Measurements from ENCODE around the gene FKBP2. TPM values are rescaled to one million over a fixed set of nuclear protein-coding genes. Genes with fewer than 3 reads are reported as not detected.
"Not testable (repeated sequence)": the region's sequence is repeated elsewhere in the genome, so short reads cannot be mapped to it uniquely, and the experiment has no call there.

FKBP2 gene
- total RNA-seq, 3 donors from 2014 or later: 67.5 to 91.0 (median 75.8) TPM

- DNase-seq; H3K36me3 ChIP-seq (ENCODE audit: low read depth); H3K9me3 ChIP-seq: not testable (repeated sequence)
- Histone ChIP-seq H3K4me3 (peak overlapping the region; percentile 44), H3K4me1 (ENCODE audit: low read depth) (peaks cover 30% of the 10 kb centered on the region)
- peak; percentile 8 for TF ChIP-seq CTCF (IDR thresholded peaks at IDR 0.05)
- intact Hi-C loops (cut with DNase I, micrococcal nuclease): loop anchor here in 1 of 2 donors (10.0 kb wide), 1 partner anchor 62 kb away; the partner anchor contains the start of gene STIP1
- ATAC-seq: peak; percentile 1
These were observed 5.7 kb downstream of the FKBP2 start for GRCh38 chr11:64246621-64246870.

GRCh38 chr11:64246871-64247728 lies 6.2 kb downstream of the FKBP2 start, which contains the start of gene PPP1R14B:
Gene PPP1R14B (minus strand): TSS chr11:64246943. CDS start chr11:64246673, 270 bp downstream.
- intact Hi-C loops (cut with DNase I, micrococcal nuclease): loop anchor here in 1 of 2 donors (10.0 kb wide), 1 partner anchor 62 kb away; the partner anchor contains the start of gene STIP1
- no peak for TF ChIP-seq CTCF (IDR thresholded peaks at IDR 0.05)
- DNase-seq (peak; percentile 92 to 94 (median 94)), ATAC-seq (peak; percentile 69)
- Histone ChIP-seq H3K9me3 (no peaks in the 10 kb centered on the region), H3K4me3 (peak within 1 kb of the TSS; percentile 44), H3K4me1 (ENCODE audit: low read depth) (peaks cover 30% of the 10 kb centered on the region), H3K36me3 (ENCODE audit: low read depth) (no peaks in the 10 kb centered on the region)

GRCh38 chr11:64247729-64248531 lies 7.0 kb downstream of the FKBP2 start:
- DNase-seq (peak in 1 of 3 donors; percentile 20), ATAC-seq (no peak)
- no peak overlapping the region for H3K4me3 ChIP-seq
- TF ChIP-seq CTCF (IDR thresholded peaks at IDR 0.05): no peak
- intact Hi-C loops (cut with DNase I, micrococcal nuclease): loop anchor here in 1 of 2 donors (10.0 kb wide), 1 partner anchor 63 kb away; the partner anchor contains the start of gene STIP1
- H3K4me1 ChIP-seq (ENCODE audit: low read depth): peaks cover 30% of the 10 kb centered on the region
- no peaks in the 10 kb centered on the region for H3K9me3 ChIP-seq
- no peaks in the 10 kb centered on the region for H3K36me3 ChIP-seq (ENCODE audit: low read depth)

- TF ChIP-seq CTCF (IDR thresholded peaks at IDR 0.05): no peak
- Histone ChIP-seq H3K9me3 (no peaks in the 10 kb centered on the region), H3K4me3 (no peak overlapping the region), H3K36me3 (ENCODE audit: low read depth) (no peaks in the 10 kb centered on the region), H3K4me1 (ENCODE audit: low read depth) (peaks cover 30% of the 10 kb centered on the region)
- peak in 2 of 3 donors; percentile 47 to 63 for DNase-seq
- intact Hi-C loops (cut with DNase I, micrococcal nuclease): loop anchor here in 1 of 2 donors (10.0 kb wide), 1 partner anchor 64 kb away; the partner anchor contains the start of gene STIP1
- ATAC-seq: no peak
These were observed 7.7 kb downstream of the FKBP2 start for GRCh38 chr11:64248578-64248977.

GRCh38 chr11:64249038-64249437 lies 8.1 kb downstream of the FKBP2 start:
- Histone ChIP-seq H3K9me3 (no peaks in the 10 kb centered on the region), H3K4me3 (no peak overlapping the region), H3K4me1 (ENCODE audit: low read depth) (peaks cover 28% of the 10 kb centered on the region), H3K36me3 (ENCODE audit: low read depth) (no peaks in the 10 kb centered on the region)
- no peak for TF ChIP-seq CTCF (IDR thresholded peaks at IDR 0.05)
- DNase-seq (peak in 1 of 3 donors; percentile 44), ATAC-seq (no peak)
- intact Hi-C loops (cut with DNase I, micrococcal nuclease): loop anchor here in 1 of 2 donors (10.0 kb wide), 1 partner anchor 64 kb away; the partner anchor contains the start of gene STIP1

All from mucosa of descending colon (tissue), 3 donors.